Measurements from ENCODE around the gene BTAF1.
"Not testable (repeated sequence)": the region's sequence is repeated elsewhere in the genome, so short reads cannot be mapped to it uniquely, and the experiment has no call there.

Gene BTAF1

GRCh38 chr10:91923371-91924211 is at the start of gene BTAF1:
TSS of gene BTAF1 (plus strand) at chr10:91923770. CDS start at chr10:91924077, 307 bp downstream.
- DNase-seq: peak; percentile 83 to 94 (median 88)

- DNase-seq: no peak
Measured at GRCh38 chr10:91875156-91875555, 48.4 kb upstream of the BTAF1 start.

- no peak for DNase-seq
Measured at GRCh38 chr10:91875779-91876178, 47.8 kb upstream of the BTAF1 start.

GRCh38 chr10:91879515-91880170 is 43.9 kb upstream of the BTAF1 start:
- no peak for DNase-seq

- DNase-seq: no peak
Measured at GRCh38 chr10:91880310-91880709, 43.3 kb upstream of the BTAF1 start.

- no peak for DNase-seq
Measured at GRCh38 chr10:91883549-91884444, 39.8 kb upstream of the BTAF1 start.

GRCh38 chr10:91884536-91884935 is 39.0 kb upstream of the BTAF1 start:
- DNase-seq: no peak

- no peak for DNase-seq
Measured at GRCh38 chr10:91885362-91886079, 38.0 kb upstream of the BTAF1 start.

- no peak for DNase-seq
Measured at GRCh38 chr10:91886954-91887271, 36.7 kb upstream of the BTAF1 start.

- DNase-seq: peak in 3 of 6 experiments; percentile 3 to 41 (median 27)
Measured at GRCh38 chr10:91887272-91888076, 36.1 kb upstream of the BTAF1 start.

GRCh38 chr10:91891125-91892001 is 32.2 kb upstream of the BTAF1 start:
- DNase-seq: no peak

GRCh38 chr10:91893051-91893450 is 30.5 kb upstream of the BTAF1 start:
- no peak for DNase-seq

- DNase-seq: not testable (repeated sequence)
Measured at GRCh38 chr10:91894261-91894685, 29.3 kb upstream of the BTAF1 start.

- no peak for DNase-seq
Measured at GRCh38 chr10:91896212-91896756, 27.3 kb upstream of the BTAF1 start.

GRCh38 chr10:91897421-91897820 is 26.1 kb upstream of the BTAF1 start:
- DNase-seq: no peak

- no peak for DNase-seq
Measured at GRCh38 chr10:91901784-91902677, 21.5 kb upstream of the BTAF1 start.

- DNase-seq: no peak
Measured at GRCh38 chr10:91907033-91907594, 16.5 kb upstream of the BTAF1 start.

GRCh38 chr10:91907914-91908336 is 15.6 kb upstream of the BTAF1 start:
- DNase-seq: peak in 1 of 6 experiments; percentile 50

Measured in stimulated activated naive CD4-positive, alpha-beta T cell (primary cell).